HG03432 (cell line): ENCODE results near the gene GATA5.

Experiments used
- ATAC-seq: cut with Tn5 transposase; IDR thresholded peaks from one replicate; pipeline ENCODE4 v1.9.1; 2021; ENCODE audit warnings: mild to moderate bottlenecking, moderate library complexity; ENCODE audit not compliant: unreplicated experiment

Gene GATA5

GRCh38 chr20:62488470-62488869, 12.7 kb upstream of the GATA5 start:
- no peak for ATAC-seq

- ATAC-seq: no peak
These were observed 12.0 kb upstream of the GATA5 start for GRCh38 chr20:62487561-62488354.

GRCh38 chr20:62487118-62487517, 11.3 kb upstream of the GATA5 start:
- ATAC-seq: no peak

GRCh38 chr20:62486484-62486883, 10.7 kb upstream of the GATA5 start:
- no peak for ATAC-seq

GRCh38 chr20:62485701-62486089, 9.9 kb upstream of the GATA5 start:
- ATAC-seq: no peak

GRCh38 chr20:62485062-62485700, 9.4 kb upstream of the GATA5 start:
- ATAC-seq: no peak

GRCh38 chr20:62484478-62484877, 8.7 kb upstream of the GATA5 start:
- ATAC-seq: no peak

- ATAC-seq: no peak
These were observed 8.0 kb upstream of the GATA5 start for GRCh38 chr20:62483613-62484458.

GRCh38 chr20:62482974-62483373, 7.2 kb upstream of the GATA5 start:
- ATAC-seq: no peak

GRCh38 chr20:62482146-62482809, 6.5 kb upstream of the GATA5 start:
- no peak for ATAC-seq

GRCh38 chr20:62481425-62482145, 5.8 kb upstream of the GATA5 start:
- no peak for ATAC-seq

- ATAC-seq: no peak
These were observed 4.5 kb upstream of the GATA5 start for GRCh38 chr20:62480318-62480717.

GRCh38 chr20:62479656-62480055, 3.9 kb upstream of the GATA5 start:
- ATAC-seq: no peak

- ATAC-seq: no peak
These were observed 3.4 kb upstream of the GATA5 start for GRCh38 chr20:62479156-62479555.

GRCh38 chr20:62477669-62478455, 2.1 kb upstream of the GATA5 start:
- no peak for ATAC-seq

- ATAC-seq: no peak
These were observed 452 bp upstream of the GATA5 start for GRCh38 chr20:62476056-62476838.

GRCh38 chr20:62475027-62475771, 596 bp downstream of the GATA5 start:
- ATAC-seq: no peak

- ATAC-seq: no peak
These were observed 1.2 kb downstream of the GATA5 start for GRCh38 chr20:62474604-62475026.
